8988T (cell line): ENCODE data around the gene NPFF.

ENCODE experiments used
- DNase-seq: peaks from one replicate; pipeline ENCODE4 v3.0.0; 2011

The NPFF gene

DNA sequence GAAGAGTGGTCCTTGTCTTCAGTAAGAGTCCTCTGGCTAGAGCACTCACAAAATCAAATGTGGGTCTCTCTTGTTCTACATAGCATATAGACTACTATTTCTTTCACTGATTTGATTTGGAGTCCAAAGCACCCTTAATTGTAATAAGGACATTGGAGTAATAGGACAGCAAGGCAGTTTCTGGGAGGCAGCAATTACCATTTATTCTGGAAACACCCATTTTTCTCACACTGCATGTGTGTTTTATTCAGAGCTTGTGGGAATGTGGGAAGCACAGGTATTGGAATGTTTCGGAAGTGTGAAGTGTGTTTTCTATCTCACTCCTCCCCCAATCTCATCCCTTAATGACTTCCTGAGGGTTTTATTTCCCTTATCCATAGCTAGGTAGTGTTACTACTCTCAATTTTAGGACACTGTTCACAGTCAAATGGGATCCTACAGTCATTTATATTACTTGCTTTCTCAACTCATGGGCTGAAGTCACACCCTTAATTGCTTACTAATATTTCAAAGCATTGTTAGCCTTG is 35.2 kb downstream of the NPFF start:
- no peak for DNase-seq

DNA sequence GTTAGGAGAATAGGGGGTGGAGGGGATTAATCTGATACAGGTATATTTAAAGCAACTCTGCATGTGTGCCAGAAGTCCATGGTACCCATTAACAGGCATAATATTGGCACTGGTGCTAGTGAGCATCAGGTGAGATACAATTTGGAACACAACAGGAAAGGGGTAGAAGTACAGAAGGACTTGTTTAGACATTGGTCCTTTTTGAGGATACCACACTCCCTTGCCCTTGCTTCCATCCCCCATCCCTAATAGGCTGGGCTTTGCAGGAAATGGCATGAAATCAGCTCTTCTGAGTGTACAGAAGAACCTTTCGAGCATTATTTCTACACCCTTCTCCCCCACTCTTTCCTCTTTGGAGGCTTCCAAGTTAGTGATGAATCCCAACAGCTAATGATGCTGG is 39.0 kb downstream of the NPFF start:
- no peak for DNase-seq

DNA sequence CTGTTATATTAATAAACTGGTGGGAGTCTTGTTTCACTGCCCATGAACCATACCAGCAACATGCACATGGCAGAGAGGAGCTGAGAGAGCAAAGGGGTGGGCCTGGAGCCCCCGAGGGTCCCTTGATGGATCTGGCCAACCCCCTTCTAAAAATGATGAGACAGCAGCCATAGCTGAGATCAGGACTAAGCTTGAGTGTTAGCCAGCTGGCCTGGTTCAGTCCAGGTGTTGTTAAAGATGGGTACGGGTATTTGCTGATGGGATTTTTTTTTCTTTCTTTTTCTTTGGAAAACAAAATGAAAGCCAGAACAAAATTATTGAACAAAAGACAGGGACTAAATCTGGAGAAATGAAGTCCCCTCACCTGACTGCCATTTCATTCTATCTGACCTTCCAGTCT is 39.4 kb downstream of the NPFF start:
- no peak for DNase-seq

DNA sequence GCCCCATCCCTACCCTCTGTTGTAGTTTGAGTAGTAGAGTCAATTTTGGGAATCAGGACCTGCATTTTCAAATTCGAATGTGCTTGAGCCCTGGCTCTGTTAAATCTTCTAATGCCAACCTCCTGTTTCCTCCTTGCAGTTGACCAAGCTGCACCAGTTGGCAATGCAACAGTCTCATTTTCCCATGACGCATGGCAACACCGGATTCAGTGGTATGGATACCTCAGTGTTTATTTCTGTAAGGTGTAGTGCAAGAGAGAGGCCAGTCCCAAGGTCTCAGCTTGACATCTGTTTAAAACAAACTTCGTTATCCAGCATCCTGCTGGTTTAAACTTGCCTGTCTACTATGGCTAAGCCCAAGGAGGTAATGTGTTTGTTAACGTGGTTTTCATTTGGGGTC is 40.2 kb downstream of the NPFF start:
- DNase-seq, result no peak

DNA sequence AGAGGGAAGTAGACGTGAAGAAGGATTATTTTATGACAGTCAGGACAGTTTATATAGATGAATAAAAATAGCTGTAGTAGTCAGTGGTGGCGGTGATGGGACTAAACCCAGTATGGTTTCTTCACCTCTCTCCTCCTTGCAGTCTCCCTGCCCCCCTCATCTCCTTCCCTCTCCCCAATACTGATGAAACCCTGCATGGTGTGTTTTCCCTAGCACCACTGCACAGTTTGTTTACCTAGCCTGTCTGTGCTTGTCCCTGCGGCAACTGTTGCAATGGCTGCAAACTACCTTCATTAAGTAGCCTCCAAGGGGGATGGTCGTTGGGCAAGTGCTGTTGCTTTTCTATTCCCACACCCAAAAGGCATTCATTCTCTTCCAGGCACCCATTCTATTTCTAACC is 40.6 kb downstream of the NPFF start:
- no peak for DNase-seq

DNA sequence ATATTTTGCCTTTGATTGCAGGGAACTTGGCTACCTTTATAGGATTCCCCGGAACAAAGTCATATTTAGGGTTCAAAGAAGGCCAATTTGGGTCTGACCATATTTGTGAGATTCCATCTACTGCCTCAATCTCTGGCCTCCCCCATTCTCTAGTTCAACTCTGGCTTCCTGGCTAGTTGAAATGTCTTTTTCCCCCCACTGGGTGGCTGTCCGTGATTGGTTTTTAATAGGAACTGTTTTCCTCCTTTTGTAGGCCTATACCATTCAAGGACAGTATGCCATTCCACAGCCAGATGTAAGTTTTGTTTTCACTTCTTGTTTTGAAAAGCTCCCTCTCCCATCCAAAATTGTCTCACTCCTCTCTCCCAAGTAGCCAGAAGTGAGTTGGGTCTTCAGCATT is 41.6 kb downstream of the NPFF start:
- no peak for DNase-seq

DNA sequence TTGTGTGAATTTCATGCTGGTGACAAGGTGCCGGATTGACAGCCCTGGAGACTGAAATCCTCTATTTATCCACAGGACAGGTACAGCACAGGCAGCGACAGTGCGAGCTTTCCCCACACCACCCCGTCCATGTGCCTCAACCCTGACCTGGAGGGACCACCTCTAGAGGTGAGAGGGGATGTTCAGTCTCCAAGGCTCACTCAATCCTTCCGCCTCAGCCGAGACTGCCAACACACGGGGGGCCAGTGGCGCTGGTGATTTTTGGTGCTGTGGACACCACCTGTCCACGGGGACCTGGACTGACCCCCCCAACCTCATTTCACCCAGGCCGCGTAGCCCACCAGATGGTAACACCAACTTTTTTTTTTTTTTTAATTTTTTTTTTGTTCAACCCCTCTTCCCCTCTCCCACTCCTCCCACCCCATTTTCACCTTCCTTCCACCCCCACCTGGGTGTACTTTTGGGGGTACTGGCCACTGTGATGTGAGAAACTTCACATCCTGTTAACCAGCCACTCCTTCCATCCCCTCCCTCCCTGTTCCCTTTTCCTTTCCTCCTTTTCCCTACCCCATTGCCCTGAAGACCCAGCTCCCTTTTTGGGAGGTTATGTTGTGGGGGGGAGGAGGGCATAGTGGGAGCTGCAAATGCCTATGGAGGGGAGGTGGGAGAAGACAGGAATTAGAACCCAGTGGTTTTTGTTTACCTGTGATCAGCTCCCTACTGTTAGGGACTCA is 42.4 kb downstream of the NPFF start:
- no peak for DNase-seq

DNA sequence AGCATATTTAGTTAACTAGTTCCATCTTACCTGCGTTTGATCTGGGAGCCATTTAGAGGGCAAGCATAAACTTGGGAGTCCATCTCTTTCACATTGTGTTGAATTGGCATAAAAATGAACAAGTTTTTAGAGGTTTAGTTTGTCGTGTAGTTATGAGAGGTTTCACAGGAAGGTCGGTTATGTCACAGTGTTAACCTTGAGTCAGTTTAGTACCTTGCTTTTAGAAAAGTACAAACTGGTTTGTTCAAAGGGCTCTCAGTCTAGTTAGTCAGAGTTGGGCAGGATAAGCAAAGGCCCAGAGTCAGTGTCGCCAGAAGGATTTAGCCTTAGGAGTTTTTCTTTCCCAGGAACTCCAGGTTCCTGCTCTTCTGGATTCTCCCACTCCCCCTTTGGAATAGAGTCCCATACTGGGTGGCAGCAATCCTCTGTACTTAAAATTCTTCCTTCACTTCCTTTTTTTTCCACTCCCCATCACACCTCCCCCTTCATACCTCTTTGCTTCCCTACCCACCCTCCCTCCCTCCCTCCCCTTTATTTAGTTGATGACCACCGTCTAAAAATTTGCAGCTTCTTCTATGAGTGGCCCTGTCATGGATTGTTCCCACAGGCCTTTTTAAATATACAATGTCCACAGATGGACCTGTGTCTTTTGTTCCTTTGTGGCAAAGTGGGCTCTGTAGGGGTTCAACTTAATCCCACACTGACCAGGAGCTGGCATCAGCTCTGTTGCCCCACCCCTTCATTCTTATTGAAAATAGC is 43.3 kb downstream of the NPFF start:
- DNase-seq, result no peak

DNA sequence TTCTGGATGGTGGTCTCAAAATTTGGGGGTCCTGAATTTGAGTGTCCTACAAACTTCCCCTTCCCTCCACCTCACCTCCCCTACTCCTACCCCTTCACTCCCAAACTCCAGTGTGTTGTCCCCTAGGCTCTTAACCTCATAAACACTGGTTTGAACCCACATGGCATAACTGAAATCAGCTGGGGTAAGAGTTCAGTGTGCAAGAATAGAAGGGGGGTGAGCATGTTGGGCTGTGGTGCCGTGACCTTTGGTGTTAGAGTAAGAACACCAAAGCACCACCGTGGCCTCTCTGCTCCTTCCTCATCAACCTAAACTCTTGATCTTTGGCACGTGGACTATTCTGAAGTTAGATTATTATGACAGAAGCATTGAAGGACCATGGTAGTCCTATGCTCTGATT is 44.3 kb downstream of the NPFF start:
- DNase-seq, result no peak

DNA sequence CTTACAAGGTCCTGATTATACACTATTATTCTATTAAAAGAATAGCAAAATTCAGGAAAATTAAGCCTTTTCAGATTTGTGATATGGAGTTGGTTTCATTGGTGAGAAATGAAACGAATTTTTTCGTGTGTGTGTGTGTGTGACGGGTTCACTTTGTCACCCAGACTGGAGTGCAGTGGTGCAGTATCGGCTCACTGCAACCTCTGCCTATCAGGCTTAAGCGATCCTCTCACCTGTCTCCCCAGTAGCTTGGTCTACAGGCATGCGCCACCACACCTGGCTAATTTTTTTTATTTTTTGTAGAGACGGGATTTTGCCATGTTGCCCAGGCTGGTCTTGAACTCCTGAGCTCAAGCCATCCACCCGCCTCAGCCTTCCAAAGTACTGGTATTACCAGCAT is 45.7 kb downstream of the NPFF start:
- DNase-seq, result no peak

DNA sequence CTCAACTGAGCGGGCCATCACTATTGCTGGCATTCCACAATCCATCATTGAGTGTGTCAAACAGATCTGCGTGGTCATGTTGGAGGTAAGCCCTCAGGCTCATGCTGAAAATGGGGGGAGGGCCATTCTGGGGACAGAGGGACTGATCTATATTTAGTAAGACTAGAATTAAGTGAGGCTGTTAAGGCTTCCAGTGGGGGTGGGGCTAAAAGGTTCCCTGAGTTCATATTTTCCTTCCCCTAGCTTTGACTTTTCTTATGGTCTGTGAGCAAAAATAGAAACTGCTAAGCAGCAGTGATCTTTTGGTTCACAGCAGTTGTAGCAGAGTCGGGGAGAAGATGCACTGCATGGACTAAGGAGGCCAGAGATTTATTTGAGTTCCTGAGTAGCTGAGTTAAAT is 46.2 kb downstream of the NPFF start:
- DNase-seq, result no peak

DNA sequence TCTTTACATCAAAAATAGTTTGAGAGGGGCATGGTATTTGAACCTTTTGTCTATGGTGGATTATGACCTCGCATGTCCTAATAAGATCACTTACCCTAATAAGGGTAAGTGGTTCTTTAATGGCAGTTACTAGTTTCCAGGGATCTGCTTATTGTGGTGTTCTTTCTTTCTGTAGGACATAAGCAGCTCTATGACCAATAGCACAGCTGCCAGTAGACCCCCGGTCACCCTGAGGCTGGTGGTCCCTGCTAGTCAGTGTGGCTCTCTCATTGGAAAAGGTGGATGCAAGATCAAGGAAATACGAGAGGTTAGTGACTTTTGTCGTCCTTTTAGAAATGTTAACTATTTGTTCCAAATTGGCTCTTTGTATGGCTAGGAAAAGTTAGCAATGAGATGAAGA is 48.2 kb downstream of the NPFF start:
- no peak for DNase-seq
